Endothelial cell of umbilical vein (primary cell): ENCODE results near the gene ANKS1A. TPM values are rescaled to one million over a fixed set of nuclear protein-coding genes. Genes with fewer than 3 reads are reported as not detected.
A peak's percentile ranks its signal among the peaks of the same experiment; 100 is the strongest.

Experiments used
- BruUV-seq: library from RNA; stranded (reverse); fragments of 400-500 nt; replicated peaks from 2 replicates; lab custom pipeline; 2021; lab: Mats Ljungman, UMichigan
- CTCF ChIA-PET: fragments of 300-600, 350-600 bp; sonication (Branson Sonifier 250); formaldehyde crosslinking; loops from one replicate; lab custom pipeline; 2021; ENCODE audit warnings: antibody characterized with exemption, inconsistent platforms; lab: Charles Lee
- POLR2A ChIA-PET: fragments of 300-600, 350-600 bp; sonication (Branson Sonifier 250); formaldehyde crosslinking; loops from one replicate; lab custom pipeline; 2021; ENCODE audit warnings: antibody characterized with exemption, inconsistent platforms; lab: Charles Lee
- DNase-seq: peaks from one replicate; pipeline ENCODE4 v3.0.0-alpha.2; 2011; ENCODE audit warnings: low read depth, low spot score
- FAIRE-seq: peaks from 2 replicates; lab custom pipeline; 2011; peaks lifted over from hg19 to GRCh38; lab: Jason Lieb, UNC
- H2AFZ ChIP-seq: 2 replicates; pipeline ENCODE4 v1.6.0; 2012; ENCODE audit warnings: low read depth, low read length, control low read depth, inconsistent platforms
- H3K27ac ChIP-seq: 2 replicates; pipeline ENCODE4 v1.5.1; 2011; ENCODE audit warnings: low read depth, mild to moderate bottlenecking, control low read depth, low read length, moderate library complexity; ENCODE audit not compliant: insufficient read depth
- H3K27me3 ChIP-seq, 2 experiments: 2 replicates each; pipeline versions ENCODE4 v1.6.0 to v1.6.1; 2011; ENCODE audit warnings: low read length in 2 of 2, mixed read lengths in 1 of 2; ENCODE audit not compliant: control insufficient read depth in 2 of 2, insufficient read depth in 2 of 2
- H3K36me3 ChIP-seq, 2 experiments: 2 replicates in 1 of 2; 3 replicates in 1 of 2; pipeline ENCODE4 v1.5.1; 2011; ENCODE audit warnings: low read length in 2 of 2, mild to moderate bottlenecking in 1 of 2, moderate library complexity in 1 of 2; ENCODE audit not compliant: control insufficient read depth in 2 of 2, insufficient read depth in 2 of 2; ENCODE audit errors: extremely low read depth in 1 of 2
- H3K4me1 ChIP-seq: 3 replicates; pipeline ENCODE4 v1.5.1; 2011; ENCODE audit warnings: mild to moderate bottlenecking, low read length; ENCODE audit not compliant: control insufficient read depth, insufficient read depth; ENCODE audit errors: extremely low read depth
- H3K4me2 ChIP-seq: 2 replicates; pipeline ENCODE4 v1.6.1; 2011; ENCODE audit warnings: low read length, control low read depth, mixed read lengths; ENCODE audit not compliant: insufficient read depth
- H3K4me3 ChIP-seq, 3 experiments: fragments of 200-600 bp in 1 of 3; sonication (generic), shearing (Covaris generic) in 1 of 3; replicated peaks in 1 of 3; 2 replicates each; pipeline ENCODE4 v1.5.1; 2011 to 2016; ENCODE audit warnings: control low read depth in 3 of 3, low read length in 3 of 3, mild to moderate bottlenecking in 2 of 3, inconsistent platforms in 1 of 3, low read depth in 1 of 3, moderate library complexity in 1 of 3; ENCODE audit not compliant: insufficient read depth in 1 of 3
- H3K79me2 ChIP-seq: 2 replicates; pipeline ENCODE4 v1.6.0; 2012; ENCODE audit warnings: low read length, inconsistent platforms; ENCODE audit not compliant: control insufficient read depth, insufficient read depth
- H3K9ac ChIP-seq: replicated peaks from 2 replicates; pipeline ENCODE3; 2011; ENCODE audit warnings: low read length, control low read depth; ENCODE audit not compliant: insufficient read depth; ENCODE audit errors: extremely low read depth
- H3K9me1 ChIP-seq: replicated peaks from 3 replicates; pipeline ENCODE4 v1.6.0; 2011; ENCODE audit warnings: mild to moderate bottlenecking, low read length; ENCODE audit not compliant: control insufficient read depth, insufficient read depth; ENCODE audit errors: extremely low read depth
- H3K9me3 ChIP-seq: replicated peaks from 2 replicates; pipeline ENCODE4 v1.5.1; 2012; ENCODE audit warnings: low read length, inconsistent platforms; ENCODE audit not compliant: control insufficient read depth, insufficient read depth
- H4K20me1 ChIP-seq: replicated peaks from 2 replicates; pipeline ENCODE3; 2011; ENCODE audit warnings: mild to moderate bottlenecking, low read length; ENCODE audit not compliant: control insufficient read depth, insufficient read depth; ENCODE audit errors: extremely low read depth
- CTCF ChIP-seq, 2 donors: IDR thresholded peaks; 1 replicate in 1 of 2; 2 replicates in 1 of 2; pipeline ENCODE4 v1.5.1; 2011; ENCODE audit warnings: low read length in 2 of 2, mild to moderate bottlenecking in 2 of 2, moderate library complexity in 2 of 2, control low read depth in 1 of 2, inconsistent platforms in 1 of 2, low read depth in 1 of 2; ENCODE audit not compliant: insufficient read depth in 1 of 2; ENCODE audit errors: extremely low read depth in 1 of 2
- EZH2 ChIP-seq: IDR thresholded peaks from 2 replicates; pipeline ENCODE4 v1.6.1; 2012; ENCODE audit warnings: borderline replicate concordance, low read depth, mild to moderate bottlenecking, moderate library complexity, low read length, inconsistent platforms; ENCODE audit not compliant: severe bottlenecking
- FOS ChIP-seq: IDR thresholded peaks from 2 replicates; pipeline ENCODE4 v1.6.1; 2011; ENCODE audit warnings: mild to moderate bottlenecking, low read length, moderate library complexity, borderline replicate concordance; ENCODE audit not compliant: insufficient read depth
- MYC ChIP-seq: IDR thresholded peaks from one replicate; pipeline ENCODE4 v1.6.1; 2011; ENCODE audit warnings: mild to moderate bottlenecking, low read depth, low read length
- POLR2A ChIP-seq: IDR thresholded peaks from 2 replicates; pipeline ENCODE4 v1.6.1; 2012; ENCODE audit warnings: low read depth, mild to moderate bottlenecking, control low read depth, low read length
- POLR2AphosphoS5 ChIP-seq: IDR thresholded peaks from 2 replicates; pipeline ENCODE4 v1.6.1; 2012; ENCODE audit warnings: low read depth, mild to moderate bottlenecking, control low read depth, low read length, moderate library complexity; ENCODE audit not compliant: insufficient read depth
- dilution Hi-C: fragments of 300-500 bp; cut with MboI; formaldehyde crosslinking; loops from one replicate; pipeline ENCODE4 v1.15.0; 2019; ENCODE audit warnings: low sequenced_read_pairs; ENCODE audit not compliant: extremely low pct_ligation_motif_present
- intact Hi-C: fragments of 100-400 bp; cut with micrococcal nuclease; formaldehyde crosslinking; loops from one replicate; pipeline ENCODE4 v1.10.0; 2022
- polyA plus RNA-seq, 4 experiments: library from polyadenylated mRNA; depleted of rRNA in 3 of 4; stranded (reverse) in 3 of 4; unstranded in 1 of 4; fragments of >200 nt; gene quantifications; 2 replicates each; pipeline versions ENCODE4 v1.2.1 to v1.2.3, GENCODE V29; 2011 to 2012; ENCODE audit warnings: missing spikeins in 1 of 4
- total RNA-seq: library from RNA; stranded (reverse); gene quantifications from 2 replicates; pipeline ENCODE4 v1.2.3, GENCODE V29; 2021
- TF ChIP-seq, protein P1 (sequence below): IDR thresholded peaks from 2 replicates; pipeline ENCODE4 v1.6.1; 2011; ENCODE audit not compliant: insufficient read depth, insufficient read length

ANKS1A gene
- total and polyA plus RNA-seq, 2 donors (not counting 3 experiments of a cell fraction or from before 2014, with no cell fraction given): 8.9 to 26.1 TPM

DNA sequence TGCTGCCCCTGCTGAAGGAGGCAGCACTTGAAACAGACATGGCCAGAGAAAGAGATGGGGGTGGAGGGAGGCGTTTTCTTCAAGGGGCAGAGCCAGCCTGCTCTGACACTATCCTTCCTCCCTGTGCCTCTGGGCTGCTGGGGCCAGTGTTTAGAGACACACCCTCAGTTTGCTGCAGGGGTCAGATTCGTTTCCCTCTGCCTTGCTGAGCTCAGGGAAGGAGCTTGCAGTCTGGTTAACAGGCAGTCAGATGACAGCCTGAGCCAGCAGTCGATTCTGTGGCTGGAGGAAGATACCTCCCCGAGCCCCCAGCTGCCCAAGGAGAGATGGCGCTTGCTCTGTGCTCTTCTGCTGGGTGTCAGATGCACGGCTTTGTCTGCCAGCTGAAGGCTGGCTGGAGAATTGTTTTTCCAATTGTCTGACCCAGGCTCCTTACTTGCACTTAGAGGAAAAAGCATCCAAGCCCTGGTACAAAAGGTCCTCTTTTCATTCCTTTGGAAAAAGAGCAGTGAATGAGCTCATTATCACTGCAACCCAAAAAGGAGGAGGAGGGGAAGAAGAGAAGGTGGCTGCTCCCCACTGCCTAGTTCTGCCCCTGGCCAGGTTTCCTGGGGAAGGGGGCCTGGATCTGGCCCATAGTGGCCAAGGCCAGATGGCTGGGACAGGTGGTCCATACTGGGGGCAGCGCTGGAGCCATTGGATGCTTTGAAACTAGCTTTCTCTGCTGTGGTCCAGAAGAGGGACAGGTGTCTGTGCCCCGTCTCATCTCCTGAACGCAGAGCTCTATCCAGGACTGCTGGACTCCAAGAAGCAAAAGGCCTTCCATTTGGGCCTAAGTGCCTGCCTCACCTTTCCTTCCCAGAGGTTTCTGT lies 163.9 kb downstream of the ANKS1A start:
- dilution Hi-C loops (no loop called here), intact Hi-C loops (no loop called here)
- Histone ChIP-seq H3K4me2 (no peak overlapping the region), H3K27ac (no peak overlapping the region), H3K36me3 (peaks cover 0 to 14% of the 10 kb centered on the region in 2 experiments), H3K79me2 (no peaks in the 10 kb centered on the region), H3K27me3 (no peaks in the 10 kb centered on the region), H3K9ac (no peak overlapping the region), H4K20me1 (no peaks in the 10 kb centered on the region), H3K9me3 (no peaks in the 10 kb centered on the region), H3K4me3 (no peak overlapping the region), H3K4me1 (peaks cover 8% of the 10 kb centered on the region), H3K9me1 (no peaks in the 10 kb centered on the region), H2AFZ (no peak overlapping the region)
- DNase-seq: peak; percentile 39
- no TSS peak for BruUV-seq
- ChIA-PET CTCF (interaction anchor here (0.7 to 3.9 kb wide), 9 partner anchors 14 to 187 kb away, joined by 3 to 19 read pairs (median 3); no protein-coding TSS in a partner anchor), POLR2A (no interaction called here)
- peak; percentile 37 for FAIRE-seq
- TF ChIP-seq CTCF (IDR thresholded peaks at IDR 0.05; ENCODE audit: extremely low read depth in 1 of 2, insufficient read depth in 1 of 2, low read depth in 1 of 2, low read length in 2 of 2) (no peak), MYC (no peak), FOS (no peak), EZH2 (no peak), POLR2A (no peak), POLR2AphosphoS5 (no peak)
- TF ChIP-seq, protein P1, sequence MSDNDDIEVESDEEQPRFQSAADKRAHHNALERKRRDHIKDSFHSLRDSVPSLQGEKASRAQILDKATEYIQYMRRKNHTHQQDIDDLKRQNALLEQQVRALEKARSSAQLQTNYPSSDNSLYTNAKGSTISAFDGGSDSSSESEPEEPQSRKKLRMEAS: no peak
